Breast epithelium (tissue), 3 donors: ENCODE measurements around the gene TTPAL.

Source experiments
- POLR2A ChIP-seq: fragments of 450-650 bp; IDR thresholded peaks from one replicate; pipeline ENCODE4 v1.6.1; 2016; ENCODE audit warnings: antibody characterized with exemption, mild to moderate bottlenecking, moderate library complexity
- TF ChIP-seq, protein P1 (sequence below), 3 donors: fragments of 450-650 bp; IDR thresholded peaks; one replicate each; pipeline ENCODE4 v1.5.1; 2016 to 2017; ENCODE audit warnings: antibody characterized with exemption in 3 of 3, mild to moderate bottlenecking in 3 of 3, moderate library complexity in 3 of 3

DNA sequence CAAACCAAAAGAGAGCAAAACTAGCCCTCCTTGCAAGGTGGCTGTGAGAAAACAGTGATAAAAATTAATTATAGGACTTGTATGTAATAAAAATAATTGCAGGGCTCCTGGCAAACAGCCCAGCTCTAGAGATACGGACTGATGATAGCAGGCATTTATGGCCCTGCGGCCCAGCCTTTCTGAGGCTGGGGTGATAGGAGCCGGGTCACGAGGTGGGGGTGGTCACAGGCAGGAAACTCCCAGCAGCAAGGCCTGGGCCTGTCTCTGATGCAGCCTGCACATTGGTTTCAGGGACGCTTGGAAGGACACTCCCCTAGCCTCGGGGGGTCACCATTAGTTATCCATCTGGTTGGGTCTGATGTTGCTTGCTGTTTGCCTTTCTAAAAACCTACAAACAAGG, 18.7 kb upstream of the TTPAL start:
- TF ChIP-seq, protein P1, sequence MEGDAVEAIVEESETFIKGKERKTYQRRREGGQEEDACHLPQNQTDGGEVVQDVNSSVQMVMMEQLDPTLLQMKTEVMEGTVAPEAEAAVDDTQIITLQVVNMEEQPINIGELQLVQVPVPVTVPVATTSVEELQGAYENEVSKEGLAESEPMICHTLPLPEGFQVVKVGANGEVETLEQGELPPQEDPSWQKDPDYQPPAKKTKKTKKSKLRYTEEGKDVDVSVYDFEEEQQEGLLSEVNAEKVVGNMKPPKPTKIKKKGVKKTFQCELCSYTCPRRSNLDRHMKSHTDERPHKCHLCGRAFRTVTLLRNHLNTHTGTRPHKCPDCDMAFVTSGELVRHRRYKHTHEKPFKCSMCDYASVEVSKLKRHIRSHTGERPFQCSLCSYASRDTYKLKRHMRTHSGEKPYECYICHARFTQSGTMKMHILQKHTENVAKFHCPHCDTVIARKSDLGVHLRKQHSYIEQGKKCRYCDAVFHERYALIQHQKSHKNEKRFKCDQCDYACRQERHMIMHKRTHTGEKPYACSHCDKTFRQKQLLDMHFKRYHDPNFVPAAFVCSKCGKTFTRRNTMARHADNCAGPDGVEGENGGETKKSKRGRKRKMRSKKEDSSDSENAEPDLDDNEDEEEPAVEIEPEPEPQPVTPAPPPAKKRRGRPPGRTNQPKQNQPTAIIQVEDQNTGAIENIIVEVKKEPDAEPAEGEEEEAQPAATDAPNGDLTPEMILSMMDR (IDR thresholded peaks at IDR 0.05), result no peak
- no peak for TF ChIP-seq POLR2A
